GM06990 (cell line): ENCODE results near the gene PDE1A.

Experiments
- DNase-seq: peaks from one replicate; pipeline ENCODE4 v3.0.0-alpha.2; 2011; ENCODE audit not compliant: insufficient read length; ENCODE audit errors: extremely low read depth
- H3K27me3 ChIP-seq: replicated peaks from 2 replicates; pipeline ENCODE4 v1.6.0; 2011; ENCODE audit warnings: low read length; ENCODE audit not compliant: control insufficient read depth, insufficient read depth
- H3K36me3 ChIP-seq: 2 replicates; pipeline ENCODE4 v1.5.1; 2011; ENCODE audit warnings: low read length; ENCODE audit not compliant: control insufficient read depth, insufficient read depth
- H3K4me3 ChIP-seq: replicated peaks from 2 replicates; pipeline ENCODE4 v1.5.1; 2011; ENCODE audit warnings: low read depth, mild to moderate bottlenecking, control low read depth, low read length
- TF ChIP-seq, protein P1 (sequence below): IDR thresholded peaks from 2 replicates; pipeline ENCODE4 v1.5.1; 2011; ENCODE audit warnings: low read length, control low read depth, mild to moderate bottlenecking, inconsistent platforms; ENCODE audit not compliant: insufficient read depth, poor library complexity, severe bottlenecking

Gene PDE1A

DNA sequence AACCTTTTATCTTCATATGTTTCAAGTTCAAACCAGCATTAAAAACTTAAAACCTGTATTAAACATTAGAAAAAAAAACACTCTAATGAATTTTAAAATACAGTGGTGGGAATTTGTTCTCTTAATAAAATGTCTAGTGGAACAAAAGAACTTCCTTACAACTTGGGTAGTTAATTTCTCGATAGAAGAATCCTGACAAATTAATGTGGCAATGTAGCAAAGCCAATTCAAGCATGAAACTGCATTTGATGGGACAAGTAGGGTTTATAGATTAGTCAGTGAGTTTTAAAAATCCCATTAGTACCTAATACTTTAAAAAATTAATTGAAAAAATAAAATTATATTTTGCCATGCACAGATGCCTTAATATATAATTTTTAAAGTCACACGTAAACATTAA, 59.4 kb downstream of the PDE1A start:
- H3K4me3 ChIP-seq, result no peak overlapping the region
- TF ChIP-seq, protein P1, sequence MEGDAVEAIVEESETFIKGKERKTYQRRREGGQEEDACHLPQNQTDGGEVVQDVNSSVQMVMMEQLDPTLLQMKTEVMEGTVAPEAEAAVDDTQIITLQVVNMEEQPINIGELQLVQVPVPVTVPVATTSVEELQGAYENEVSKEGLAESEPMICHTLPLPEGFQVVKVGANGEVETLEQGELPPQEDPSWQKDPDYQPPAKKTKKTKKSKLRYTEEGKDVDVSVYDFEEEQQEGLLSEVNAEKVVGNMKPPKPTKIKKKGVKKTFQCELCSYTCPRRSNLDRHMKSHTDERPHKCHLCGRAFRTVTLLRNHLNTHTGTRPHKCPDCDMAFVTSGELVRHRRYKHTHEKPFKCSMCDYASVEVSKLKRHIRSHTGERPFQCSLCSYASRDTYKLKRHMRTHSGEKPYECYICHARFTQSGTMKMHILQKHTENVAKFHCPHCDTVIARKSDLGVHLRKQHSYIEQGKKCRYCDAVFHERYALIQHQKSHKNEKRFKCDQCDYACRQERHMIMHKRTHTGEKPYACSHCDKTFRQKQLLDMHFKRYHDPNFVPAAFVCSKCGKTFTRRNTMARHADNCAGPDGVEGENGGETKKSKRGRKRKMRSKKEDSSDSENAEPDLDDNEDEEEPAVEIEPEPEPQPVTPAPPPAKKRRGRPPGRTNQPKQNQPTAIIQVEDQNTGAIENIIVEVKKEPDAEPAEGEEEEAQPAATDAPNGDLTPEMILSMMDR, result no peak
- H3K36me3 ChIP-seq, result no peaks in the 10 kb centered on the region
- no peaks in the 10 kb centered on the region for H3K27me3 ChIP-seq
- no peak for DNase-seq

DNA sequence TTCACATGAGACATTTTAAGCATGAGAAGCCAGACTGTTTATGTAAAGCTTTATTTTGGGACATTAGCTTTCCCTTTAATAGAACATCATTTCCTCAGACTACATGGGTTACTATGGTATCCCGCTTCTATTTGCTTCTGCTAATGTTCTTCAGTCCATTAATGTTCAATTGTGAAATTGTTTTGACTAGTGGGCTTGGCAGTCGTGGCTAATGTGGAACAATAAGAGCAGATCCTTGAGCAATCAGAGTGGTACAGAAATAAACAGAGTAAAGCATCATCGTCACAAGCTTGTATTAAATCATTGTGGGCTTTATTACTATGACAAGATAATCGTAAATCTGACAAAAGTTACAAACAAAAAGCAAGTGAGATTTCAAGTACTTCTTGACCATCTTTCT, 60.2 kb downstream of the PDE1A start:
- TF ChIP-seq, protein P1, result no peak
- Histone ChIP-seq H3K36me3 (no peaks in the 10 kb centered on the region), H3K27me3 (no peaks in the 10 kb centered on the region), H3K4me3 (no peak overlapping the region)
- DNase-seq, result no peak

DNA sequence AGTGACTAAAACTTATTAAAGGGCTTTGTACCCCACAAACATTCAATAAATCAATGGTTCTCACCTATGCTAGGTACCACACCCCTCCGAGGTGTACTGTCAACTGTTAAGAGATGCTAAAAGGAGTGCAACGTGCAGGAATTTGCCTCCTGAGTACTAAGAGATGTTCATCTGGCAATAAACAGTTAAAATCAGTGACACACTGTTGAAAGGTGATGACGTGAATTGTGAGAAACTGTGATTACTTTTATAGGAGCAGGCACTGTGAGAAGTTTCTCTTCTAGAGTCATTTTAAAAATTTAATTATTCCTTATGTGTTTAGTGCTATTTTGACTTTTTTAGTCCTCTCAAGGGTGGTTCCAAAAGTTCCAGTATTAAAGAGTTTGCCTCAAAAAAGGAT, 61.0 kb downstream of the PDE1A start:
- DNase-seq, result no peak
- H3K4me3 ChIP-seq, result no peak overlapping the region
- TF ChIP-seq, protein P1, result no peak
- no peaks in the 10 kb centered on the region for H3K27me3 ChIP-seq
- no peaks in the 10 kb centered on the region for H3K36me3 ChIP-seq

DNA sequence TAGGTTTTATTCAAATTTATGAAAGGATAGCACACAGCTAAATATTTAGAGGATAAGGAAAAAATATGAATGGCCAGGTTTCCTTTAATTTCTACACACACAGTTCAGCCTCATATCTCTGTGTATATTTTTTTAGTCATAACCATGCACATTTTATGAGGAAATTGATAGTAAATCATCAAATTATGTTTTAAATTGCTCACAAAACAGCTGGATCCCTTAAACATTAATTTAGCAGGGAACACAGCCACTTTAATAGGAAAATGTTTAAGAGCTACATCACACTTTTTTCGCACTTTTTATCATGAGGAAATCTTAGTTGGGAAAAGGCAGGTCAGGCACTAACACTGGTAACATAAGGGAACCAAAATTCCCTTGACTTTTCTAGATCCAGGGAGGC, 65.4 kb downstream of the PDE1A start:
- TF ChIP-seq, protein P1, result no peak
- no peaks in the 10 kb centered on the region for H3K36me3 ChIP-seq
- H3K4me3 ChIP-seq, result no peak overlapping the region
- H3K27me3 ChIP-seq, result no peaks in the 10 kb centered on the region
- DNase-seq, result no peak

DNA sequence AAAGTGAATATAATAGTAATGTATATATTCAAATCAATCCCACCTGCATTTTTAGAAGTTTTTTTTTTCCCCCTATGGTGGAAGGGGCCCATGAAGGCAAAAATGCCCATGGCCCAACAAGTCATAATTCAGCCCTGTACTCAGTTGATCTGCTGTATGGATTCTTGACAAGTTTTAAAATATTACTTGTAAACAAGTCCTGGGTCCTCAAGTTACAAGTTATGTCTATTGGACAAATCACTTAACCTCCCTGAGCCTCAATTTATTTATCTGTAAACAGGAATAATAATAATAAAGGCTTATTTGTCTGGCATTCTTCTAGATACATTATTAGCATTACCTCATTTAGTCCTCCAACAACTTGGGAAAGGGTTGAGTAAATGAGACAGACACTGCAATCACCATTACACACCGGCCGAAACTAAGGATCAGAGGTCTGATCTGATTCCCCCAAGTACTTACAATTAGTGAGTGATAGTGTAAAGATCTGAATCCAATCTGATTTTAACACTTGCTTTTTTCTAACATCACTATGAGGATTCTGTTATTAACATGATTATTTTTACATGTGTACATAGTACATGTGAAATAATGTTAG, 66.1 kb downstream of the PDE1A start:
- no peaks in the 10 kb centered on the region for H3K27me3 ChIP-seq
- TF ChIP-seq, protein P1, result no peak
- no peak for DNase-seq

More for the DNA sequence above, 66.1 kb downstream of the PDE1A start:
- H3K36me3 ChIP-seq, result no peaks in the 10 kb centered on the region
- H3K4me3 ChIP-seq, result no peak overlapping the region
